ENCODE results near the gene TSPAN4. TPM values are rescaled to one million over a fixed set of nuclear protein-coding genes. Genes with fewer than 3 reads are reported as not detected.

TSPAN4 gene
- total and polyA plus RNA-seq, 9 of the 15 experiments (the other 6 are each of a cell fraction or from before 2014, with no cell fraction given), result 0.07 to 31.0 (median 15.7) TPM

- no peak for TF ChIP-seq DLX4 (CRISPR knock-in tag; IDR thresholded peaks at IDR 0.05)
- no peak for TF ChIP-seq ZNF507 (tag; conservative IDR thresholded peaks at IDR 0.05)
- TF ChIP-seq CEBPG (CRISPR knock-in tag; IDR thresholded peaks at IDR 0.05), result no peak
- TF ChIP-seq CEBPG (tag; conservative IDR thresholded peaks at IDR 0.05 in 1 of 2, IDR thresholded peaks at IDR 0.05 in 1 of 2), result no peak
- no peak for TF ChIP-seq HNRNPLL (IDR thresholded peaks at IDR 0.05; ENCODE audit: low read depth, low read length, poor library complexity, severe bottlenecking)
- TF ChIP-seq ZNF311 (CRISPR knock-in tag; IDR thresholded peaks at IDR 0.05), result no peak
- no peak for TF ChIP-seq ZNF280B (CRISPR knock-in tag; IDR thresholded peaks at IDR 0.05)
- TF ChIP-seq ZNF561 (CRISPR knock-in tag; conservative IDR thresholded peaks at IDR 0.05), result no peak
- 0 out of 2 replicates have a peak, but pooled peaks have one; percentile 43 for TF ChIP-seq PHB (CRISPR knock-in tag; IDR thresholded peaks at IDR 0.05)
- TF ChIP-seq ZNF324 (CRISPR knock-in tag; IDR thresholded peaks at IDR 0.05), result no peak
- TF ChIP-seq ZNF583 (CRISPR knock-in tag; IDR thresholded peaks at IDR 0.05), result no peak
- no peak for TF ChIP-seq CBFB (CRISPR knock-in tag; IDR thresholded peaks at IDR 0.05)
- no peak for TF ChIP-seq IRF9 (tag; IDR thresholded peaks at IDR 0.05)
- TF ChIP-seq ZFP1 (CRISPR knock-in tag; IDR thresholded peaks at IDR 0.05), result no peak
- no peak for TF ChIP-seq POU5F1 (IDR thresholded peaks at IDR 0.05; ENCODE audit: borderline replicate concordance, low read depth, low read length, partially characterized antibody)
- TF ChIP-seq CREB5 (CRISPR knock-in tag; IDR thresholded peaks at IDR 0.05), result no peak
- TF ChIP-seq ETV5 (CRISPR knock-in tag; IDR thresholded peaks at IDR 0.05; ENCODE audit: low read depth), result no peak
- TF ChIP-seq MTA3 (IDR thresholded peaks at IDR 0.05; ENCODE audit: borderline replicate concordance), result no peak
- peak in 1 of 2 experiments; percentile 68; a peak in 2 of 4 replicates for TF ChIP-seq RCOR1 (IDR thresholded peaks at IDR 0.05; ENCODE audit: borderline replicate concordance in 1 of 2, low read depth in 2 of 2, low read length in 2 of 2)
- no peak for TF ChIP-seq ZNF780A (CRISPR knock-in tag; IDR thresholded peaks at IDR 0.05)
- TF ChIP-seq NCOA6 (IDR thresholded peaks at IDR 0.05), result no peak
- no peak; the same call in none of the 2 replicates for TF ChIP-seq NR1H2 (CRISPR knock-in tag; IDR thresholded peaks at IDR 0.05)
- TF ChIP-seq ZNF134 (CRISPR knock-in tag; conservative IDR thresholded peaks at IDR 0.05), result no peak
- TF ChIP-seq TAL1 (IDR thresholded peaks at IDR 0.05), result no peak
- no peak for TF ChIP-seq NFE2L1 (tag; IDR thresholded peaks at IDR 0.05; ENCODE audit: borderline replicate concordance, low read depth)
These were observed 34.0 kb upstream of the TSPAN4 start (continued) for GRCh38 chr11:808427-809286.

All from K562 (cell line).